HK-2 (cell line): ENCODE data around the gene YBX1.
"Not testable (repeated sequence)": the region's sequence is repeated elsewhere in the genome, so short reads cannot be mapped to it uniquely, and the experiment has no call there.

Experiments used
- DNase-seq: peaks from one replicate; pipeline ENCODE4 v3.0.0-alpha.2; 2018; ENCODE audit not compliant: unreplicated experiment

YBX1 gene

DNA sequence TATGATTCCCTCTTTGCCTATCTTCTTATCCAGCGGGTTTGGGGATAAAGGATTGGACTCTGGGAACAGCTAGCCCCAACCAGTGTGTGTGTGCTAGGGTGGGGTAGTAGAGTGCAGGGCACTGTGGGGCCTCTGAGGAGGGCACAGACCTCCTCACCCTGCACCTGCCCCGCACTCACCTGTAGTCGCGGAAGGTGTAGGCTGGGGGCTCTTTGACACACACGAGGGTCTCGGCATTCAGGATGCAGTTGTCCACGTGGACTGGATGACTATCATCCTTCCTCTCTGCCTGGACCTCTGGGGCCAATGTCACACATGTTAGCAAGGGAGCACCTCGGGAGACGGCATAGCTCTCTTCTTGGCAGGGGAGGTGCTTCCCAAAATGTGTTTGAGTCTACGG lies 65.8 kb downstream of the YBX1 start:
- DNase-seq, result no peak

DNA sequence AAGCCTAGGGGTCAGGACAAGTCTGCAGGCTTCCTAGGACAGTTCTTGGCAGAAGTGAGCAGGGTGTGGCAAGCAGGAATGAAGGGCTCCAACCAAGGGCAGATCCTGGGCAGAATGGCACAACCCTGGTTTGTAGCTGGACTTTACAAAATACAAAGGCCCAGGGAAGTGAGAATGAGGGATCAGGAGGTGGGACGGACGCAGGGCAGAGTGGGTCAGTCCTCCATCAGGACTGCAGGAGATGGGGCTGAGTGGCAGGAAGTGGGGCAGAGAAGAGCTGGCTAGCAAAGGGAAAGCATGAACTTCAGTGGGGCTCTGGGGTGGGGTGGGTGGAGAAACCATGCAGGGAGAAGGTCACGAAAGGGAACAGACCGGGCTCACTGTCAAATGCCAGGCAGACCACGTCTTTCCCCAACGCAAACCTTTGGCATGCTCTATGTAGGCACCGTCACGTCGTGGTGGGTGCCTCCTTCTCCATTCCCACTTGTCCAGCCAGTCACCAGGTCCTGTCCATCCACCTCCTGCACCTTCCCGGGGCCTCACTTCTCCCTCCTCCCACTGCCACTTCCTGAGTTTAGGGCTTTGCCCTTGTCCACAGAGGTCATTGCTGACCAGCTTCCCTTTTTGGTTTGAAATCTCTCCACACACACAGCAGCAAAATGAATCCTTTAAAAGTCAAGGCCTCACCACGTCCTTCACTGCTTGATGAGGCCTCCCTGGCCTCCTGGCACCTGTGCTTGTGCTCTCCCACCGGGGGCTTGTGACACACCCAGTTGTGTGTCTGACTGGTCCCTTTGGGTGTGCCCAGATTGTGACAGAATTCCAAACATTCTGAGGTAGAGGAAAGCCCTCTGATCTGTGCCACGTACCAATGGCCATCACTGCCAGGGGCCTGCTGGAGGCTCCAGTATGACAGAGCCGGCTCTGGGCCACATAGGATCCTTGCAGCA lies 66.5 kb downstream of the YBX1 start:
- DNase-seq, result no peak

DNA sequence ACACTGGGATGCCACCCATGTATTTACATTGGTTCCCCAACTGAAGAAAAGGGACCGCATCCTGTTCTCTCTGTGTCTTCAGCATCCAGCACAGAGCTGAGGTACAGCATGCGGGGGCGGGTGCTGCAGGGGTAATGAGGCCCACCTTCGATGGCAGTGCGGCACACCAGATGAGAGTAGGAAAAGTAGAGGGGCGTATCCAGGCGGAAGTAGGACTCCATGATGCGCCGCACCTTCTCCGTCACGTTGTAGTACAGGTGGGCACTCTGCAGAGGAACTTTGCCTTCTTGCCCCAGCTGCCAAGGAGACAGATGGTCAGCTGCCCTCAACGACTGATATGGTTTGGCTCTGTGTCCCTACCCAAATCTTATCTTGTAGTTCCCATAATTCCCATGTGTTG lies 67.8 kb downstream of the YBX1 start:
- no peak for DNase-seq

GRCh38 chr1:42751511-42752070 lies 69.4 kb downstream of the YBX1 start:
- not testable (repeated sequence) for DNase-seq

DNA sequence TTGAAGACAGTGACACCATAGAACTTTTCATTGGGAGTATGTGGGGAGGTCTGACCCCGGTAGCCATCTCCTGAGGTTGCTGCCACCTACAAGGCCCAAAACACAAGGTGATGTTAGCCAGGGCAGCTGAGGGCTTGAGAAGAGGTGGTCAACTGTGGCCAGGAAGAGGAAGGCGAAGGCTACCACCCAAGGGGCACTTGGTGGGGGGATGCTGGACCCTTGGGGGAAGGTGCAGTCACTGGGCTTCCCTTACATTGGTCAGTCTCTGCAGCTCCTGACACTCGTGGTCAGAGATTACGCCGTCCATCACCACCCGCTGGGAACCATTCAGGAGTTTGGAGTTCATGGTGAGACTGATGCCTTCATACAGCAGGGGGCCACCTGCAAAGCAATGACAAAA lies 70.1 kb downstream of the YBX1 start:
- DNase-seq, result no peak

GRCh38 chr1:42753070-42753469 lies 70.9 kb downstream of the YBX1 start:
- no peak for DNase-seq
